ENCODE measurements around the gene TDP1. TPM values are rescaled to one million over a fixed set of nuclear protein-coding genes. Genes with fewer than 3 reads are reported as not detected.

TDP1 gene
- total RNA-seq, 1 donor from 2014 or later, result 63.4 TPM

DNA sequence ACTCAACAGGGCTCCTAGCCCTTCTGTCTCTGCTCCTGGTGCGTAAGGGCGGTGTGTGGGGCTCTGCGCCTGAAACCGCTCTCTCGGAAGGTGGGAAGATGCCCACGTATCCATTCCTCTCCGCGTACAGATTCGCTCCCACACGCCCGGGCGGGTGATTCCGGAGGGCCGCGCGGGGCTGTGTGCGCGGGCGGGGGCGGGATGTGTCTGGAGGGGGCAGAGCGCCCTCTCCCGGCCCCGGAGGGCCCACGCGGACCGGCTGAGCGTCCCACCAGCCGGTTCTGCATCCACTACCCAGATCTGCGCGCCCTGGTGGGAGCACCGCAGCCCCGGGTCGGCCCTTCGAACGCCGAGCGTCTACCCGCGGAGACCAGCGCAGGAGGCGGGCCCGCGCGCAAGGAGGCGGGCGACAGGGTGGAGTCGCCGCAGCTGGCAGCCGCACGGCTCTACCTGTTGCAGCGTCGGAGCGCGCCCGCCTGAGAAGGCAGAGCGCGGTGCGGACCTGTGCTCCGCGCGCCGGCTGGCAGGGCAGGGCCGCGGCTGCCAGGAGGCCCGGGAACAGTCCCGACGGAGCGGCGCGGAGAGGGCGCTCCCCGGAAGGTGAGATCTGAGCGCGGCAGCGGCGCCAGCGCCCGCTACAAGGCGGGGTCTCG, 104.7 kb downstream of the TDP1 start:
- H3K27ac Mint-ChIP-seq, result no peak overlapping the region
- Histone ChIP-seq H3K27me3 (peaks cover 78% of the 10 kb centered on the region), H3K4me1 (peaks cover 18% of the 10 kb centered on the region), H3K27ac (no peak overlapping the region), H3K9ac (no peak overlapping the region), H3K4me3 (peak overlapping the region; percentile 55), H4K20me1 (ENCODE audit: low read depth) (peaks cover 15% of the 10 kb centered on the region), H3F3A (ENCODE audit: low read depth) (no peaks in the 10 kb centered on the region), H3K4me2 (peak overlapping the region; percentile 86), H2AFZ (replicated peaks) (peak overlapping the region; percentile 95), H3K9me3 (ENCODE audit: low read depth) (no peaks in the 10 kb centered on the region), H3K79me2 (ENCODE audit: low read depth) (no peaks in the 10 kb centered on the region), H3K36me3 (no peaks in the 10 kb centered on the region)
- TF ChIP-seq, protein P1, sequence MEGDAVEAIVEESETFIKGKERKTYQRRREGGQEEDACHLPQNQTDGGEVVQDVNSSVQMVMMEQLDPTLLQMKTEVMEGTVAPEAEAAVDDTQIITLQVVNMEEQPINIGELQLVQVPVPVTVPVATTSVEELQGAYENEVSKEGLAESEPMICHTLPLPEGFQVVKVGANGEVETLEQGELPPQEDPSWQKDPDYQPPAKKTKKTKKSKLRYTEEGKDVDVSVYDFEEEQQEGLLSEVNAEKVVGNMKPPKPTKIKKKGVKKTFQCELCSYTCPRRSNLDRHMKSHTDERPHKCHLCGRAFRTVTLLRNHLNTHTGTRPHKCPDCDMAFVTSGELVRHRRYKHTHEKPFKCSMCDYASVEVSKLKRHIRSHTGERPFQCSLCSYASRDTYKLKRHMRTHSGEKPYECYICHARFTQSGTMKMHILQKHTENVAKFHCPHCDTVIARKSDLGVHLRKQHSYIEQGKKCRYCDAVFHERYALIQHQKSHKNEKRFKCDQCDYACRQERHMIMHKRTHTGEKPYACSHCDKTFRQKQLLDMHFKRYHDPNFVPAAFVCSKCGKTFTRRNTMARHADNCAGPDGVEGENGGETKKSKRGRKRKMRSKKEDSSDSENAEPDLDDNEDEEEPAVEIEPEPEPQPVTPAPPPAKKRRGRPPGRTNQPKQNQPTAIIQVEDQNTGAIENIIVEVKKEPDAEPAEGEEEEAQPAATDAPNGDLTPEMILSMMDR (IDR thresholded peaks at IDR 0.05), result peak; percentile 71
- TF ChIP-seq EZH2phosphoT487 (IDR thresholded peaks at IDR 0.05), result peak; percentile 89
- peak; percentile 91 for TF ChIP-seq EZH2 (IDR thresholded peaks at IDR 0.05)
- H3K9me3 Mint-ChIP-seq, result peaks cover 15% of the 10 kb centered on the region
- peaks cover 49% of the 10 kb centered on the region for H3K27me3 Mint-ChIP-seq (ENCODE audit: insufficient read depth, low read depth)
- peak; percentile 85 for DNase-seq (ENCODE audit: low spot score)
- peak overlapping the region; percentile 82 for H3K4me3 Mint-ChIP-seq
- H3K4me1 Mint-ChIP-seq, result peaks cover 15% of the 10 kb centered on the region
- H3K36me3 Mint-ChIP-seq, result no peaks in the 10 kb centered on the region

DNA sequence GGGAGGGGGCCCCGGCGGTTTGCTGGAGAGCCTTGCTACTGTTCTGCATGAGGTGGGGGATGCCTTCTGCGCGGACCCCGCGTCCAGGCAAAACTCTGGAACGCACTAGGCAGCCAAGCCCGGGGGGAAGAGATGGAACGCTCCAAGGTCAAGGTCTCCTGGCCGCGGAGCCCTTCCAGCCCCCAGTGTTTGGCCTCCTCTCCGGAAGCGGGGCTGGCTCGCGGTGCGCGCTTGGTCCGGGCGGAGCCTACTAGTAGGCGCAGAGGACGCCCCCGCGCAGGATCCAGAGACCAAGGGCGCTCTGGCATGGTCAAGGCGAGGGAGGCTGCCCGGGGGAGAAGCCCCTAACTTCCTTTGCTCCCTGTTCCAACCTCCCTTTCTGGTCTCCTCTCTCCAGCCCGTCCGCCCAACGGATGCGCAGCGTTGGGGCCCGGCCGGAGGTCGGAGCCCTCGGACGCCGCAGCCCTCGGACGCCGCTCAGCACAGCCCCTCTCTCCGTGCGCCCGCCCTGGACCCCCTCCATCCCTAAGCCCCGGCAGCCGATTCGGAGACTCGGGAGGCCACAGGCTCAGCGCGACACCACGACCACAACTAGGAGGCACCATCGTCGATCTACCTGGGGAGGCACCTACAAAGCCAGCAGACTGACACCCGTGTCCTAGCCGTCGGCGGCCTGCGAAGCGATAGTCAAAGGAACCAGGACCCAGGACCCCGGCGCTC, 105.4 kb downstream of the TDP1 start:
- TF ChIP-seq EZH2phosphoT487 (IDR thresholded peaks at IDR 0.05), result peak; percentile 85
- TF ChIP-seq, protein P1 (IDR thresholded peaks at IDR 0.05), result no peak
- peak; percentile 83 for TF ChIP-seq EZH2 (IDR thresholded peaks at IDR 0.05)
- Histone ChIP-seq H3K4me1 (peaks cover 18% of the 10 kb centered on the region), H3K9me3 (ENCODE audit: low read depth) (no peaks in the 10 kb centered on the region), H3K36me3 (no peaks in the 10 kb centered on the region), H4K20me1 (ENCODE audit: low read depth) (peaks cover 15% of the 10 kb centered on the region), H3K27ac (no peak overlapping the region), H3K9ac (no peak overlapping the region), H3F3A (ENCODE audit: low read depth) (no peaks in the 10 kb centered on the region), H3K79me2 (ENCODE audit: low read depth) (no peaks in the 10 kb centered on the region), H3K4me2 (peak overlapping the region; percentile 86), H3K4me3 (peak overlapping the region; percentile 55), H3K27me3 (peaks cover 84% of the 10 kb centered on the region), H2AFZ (replicated peaks) (peak overlapping the region; percentile 95)
- H3K9me3 Mint-ChIP-seq, result peaks cover 14% of the 10 kb centered on the region
- DNase-seq (ENCODE audit: low spot score), result peak; percentile 42
- no peaks in the 10 kb centered on the region for H3K36me3 Mint-ChIP-seq
- H3K4me1 Mint-ChIP-seq, result peaks cover 15% of the 10 kb centered on the region
- H3K27me3 Mint-ChIP-seq (ENCODE audit: insufficient read depth, low read depth), result peaks cover 50% of the 10 kb centered on the region
- no peak overlapping the region for H3K27ac Mint-ChIP-seq
- H3K4me3 Mint-ChIP-seq, result peak overlapping the region; percentile 78

DNA sequence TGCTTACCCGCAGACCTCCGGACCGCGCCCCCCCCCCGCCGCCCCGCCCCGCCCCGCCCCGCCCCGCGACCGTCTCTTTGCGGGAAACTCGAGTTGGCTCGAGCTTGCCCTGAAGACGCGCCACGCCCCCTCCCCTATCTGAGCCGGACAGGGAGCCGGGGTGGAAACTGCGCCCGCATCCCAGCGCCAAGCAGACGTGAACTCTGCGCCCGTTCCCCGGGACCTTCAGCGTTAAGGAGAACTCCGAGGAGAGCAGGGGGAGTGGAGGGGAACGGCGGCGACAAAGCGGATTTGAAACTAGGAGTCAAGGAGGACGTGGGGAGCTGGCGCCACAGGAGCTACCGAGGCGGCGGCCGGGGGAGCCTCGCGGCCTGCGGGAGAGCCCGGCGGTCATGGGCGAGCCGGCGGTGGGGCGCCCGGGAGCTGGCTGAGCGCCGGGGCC, 106.0 kb downstream of the TDP1 start, which contains the start of gene KCNK13:
TSS of gene KCNK13 (plus strand) at position 310 of the 442 bp plus-strand sequence. CDS start 212 bp downstream, outside the sequence.
- peak; percentile 61 for DNase-seq (ENCODE audit: low spot score)
- peak within 1 kb of the TSS; percentile 55 for H3K4me3 ChIP-seq
- peak within 1 kb of the TSS; percentile 95 for H2AFZ ChIP-seq (replicated peaks)
- H3K4me2 ChIP-seq, result peak within 1 kb of the TSS; percentile 86
- no peak for TF ChIP-seq EZH2 (IDR thresholded peaks at IDR 0.05)
- TF ChIP-seq, protein P1 (IDR thresholded peaks at IDR 0.05), result no peak
- TF ChIP-seq EZH2phosphoT487 (IDR thresholded peaks at IDR 0.05), result no peak
- no peaks in the 10 kb centered on the region for H3K36me3 ChIP-seq
- no peaks in the 10 kb centered on the region for H3K9me3 ChIP-seq (ENCODE audit: low read depth)
- H3K36me3 Mint-ChIP-seq, result no peaks in the 10 kb centered on the region
- H3K9me3 Mint-ChIP-seq, result peaks cover 14% of the 10 kb centered on the region
- H3F3A ChIP-seq (ENCODE audit: low read depth), result no peaks in the 10 kb centered on the region
- peaks cover 18% of the 10 kb centered on the region for H3K4me1 ChIP-seq
- no peaks in the 10 kb centered on the region for H3K79me2 ChIP-seq (ENCODE audit: low read depth)
- no peak within 1 kb of the TSS for H3K27ac Mint-ChIP-seq
- H3K27ac ChIP-seq, result no peak within 1 kb of the TSS
- peaks cover 89% of the 10 kb centered on the region for H3K27me3 ChIP-seq
- peaks cover 15% of the 10 kb centered on the region for H4K20me1 ChIP-seq (ENCODE audit: low read depth)
- peaks cover 50% of the 10 kb centered on the region for H3K27me3 Mint-ChIP-seq (ENCODE audit: insufficient read depth, low read depth)
- peaks cover 15% of the 10 kb centered on the region for H3K4me1 Mint-ChIP-seq
- peak within 1 kb of the TSS; percentile 88 for H3K4me3 Mint-ChIP-seq
- no peak within 1 kb of the TSS for H3K9ac ChIP-seq

All from neural progenitor cell (in vitro differentiated cells).